Trophoblast cell (in vitro differentiated cells and primary cell): ENCODE measurements around the gene RNFT2.

Experiments
- DNase-seq, 2 donors: peaks; one replicate each; pipeline ENCODE4 v3.0.0-alpha.2; 2016
- H2AFZ ChIP-seq: 2 replicates; pipeline ENCODE4 v1.6.1; 2013; ENCODE audit warnings: low read length, moderate library complexity, mild to moderate bottlenecking; ENCODE audit not compliant: insufficient read depth, poor library complexity
- H2AK5ac ChIP-seq: 2 replicates; pipeline ENCODE4 v1.6.1; 2013; ENCODE audit warnings: mild to moderate bottlenecking, low read length
- H2BK120ac ChIP-seq: 2 replicates; pipeline ENCODE4 v1.6.1; 2013; ENCODE audit warnings: low read length, mild to moderate bottlenecking, moderate library complexity; ENCODE audit not compliant: insufficient read depth, poor library complexity
- H2BK12ac ChIP-seq: 2 replicates; pipeline ENCODE4 v1.6.1; 2013; ENCODE audit warnings: mild to moderate bottlenecking, low read length, moderate library complexity
- H2BK5ac ChIP-seq: 2 replicates; pipeline ENCODE4 v1.6.1; 2013; ENCODE audit warnings: low read length, low read depth, moderate library complexity, mild to moderate bottlenecking; ENCODE audit not compliant: poor library complexity
- H3K14ac ChIP-seq: 2 replicates; pipeline ENCODE4 v1.6.1; 2013; ENCODE audit warnings: mild to moderate bottlenecking, low read length
- H3K18ac ChIP-seq: 2 replicates; pipeline ENCODE4 v1.6.1; 2013; ENCODE audit warnings: mild to moderate bottlenecking, low read length
- H3K23ac ChIP-seq: 2 replicates; pipeline ENCODE4 v1.6.1; 2013; ENCODE audit warnings: low read length
- H3K27ac ChIP-seq: 2 replicates; pipeline ENCODE4 v1.5.1; 2013; ENCODE audit warnings: low read depth, mild to moderate bottlenecking, inconsistent platforms, low read length, moderate library complexity
- H3K27me3 ChIP-seq: 2 replicates; pipeline ENCODE4 v1.6.1; 2013; ENCODE audit warnings: inconsistent platforms, mild to moderate bottlenecking, low read length, moderate library complexity; ENCODE audit not compliant: insufficient read depth
- H3K36me3 ChIP-seq, 2 experiments: 1 replicate in 1 of 2; 2 replicates in 1 of 2; pipeline ENCODE4 v1.6.1; 2013; ENCODE audit warnings: low read length in 2 of 2, mild to moderate bottlenecking in 2 of 2, moderate library complexity in 1 of 2; ENCODE audit not compliant: insufficient read depth in 2 of 2, control insufficient read depth in 1 of 2
- H3K4ac ChIP-seq: 2 replicates; pipeline ENCODE4 v1.6.1; 2013; ENCODE audit warnings: low read depth, mild to moderate bottlenecking, low read length, moderate library complexity
- H3K4me1 ChIP-seq, 2 experiments: 1 replicate in 1 of 2; 2 replicates in 1 of 2; pipeline ENCODE4 v1.6.1; 2013; ENCODE audit warnings: low read length in 2 of 2, mild to moderate bottlenecking in 2 of 2, moderate library complexity in 1 of 2; ENCODE audit not compliant: insufficient read depth in 2 of 2, control insufficient read depth in 1 of 2
- H3K4me2 ChIP-seq: 2 replicates; pipeline ENCODE4 v1.6.1; 2013; ENCODE audit warnings: inconsistent platforms, mild to moderate bottlenecking, low read length, moderate library complexity
- H3K4me3 ChIP-seq: 2 replicates; pipeline ENCODE4 v1.5.1; 2013; ENCODE audit warnings: mild to moderate bottlenecking, low read depth, low read length, inconsistent platforms
- H3K79me1 ChIP-seq: one replicate; pipeline ENCODE4 v1.6.1; 2013; ENCODE audit warnings: low read length
- H3K79me2 ChIP-seq: 2 replicates; pipeline ENCODE4 v1.6.1; 2013; ENCODE audit warnings: low read length, mild to moderate bottlenecking; ENCODE audit not compliant: control insufficient read depth, insufficient read depth, poor library complexity
- H3K9ac ChIP-seq: 2 replicates; pipeline ENCODE4 v1.6.1; 2013; ENCODE audit warnings: mild to moderate bottlenecking, low read length
- H3K9me3 ChIP-seq: 2 replicates; pipeline ENCODE4 v1.6.1; 2013; ENCODE audit warnings: low read depth, mild to moderate bottlenecking, control low read depth, inconsistent platforms, low read length; ENCODE audit not compliant: insufficient read depth
- H4K12ac ChIP-seq: 2 replicates; pipeline ENCODE4 v1.6.1; 2013; ENCODE audit warnings: low read depth, mild to moderate bottlenecking, low read length, moderate library complexity
- H4K8ac ChIP-seq: 2 replicates; pipeline ENCODE4 v1.6.1; 2013; ENCODE audit warnings: low read depth, mild to moderate bottlenecking, low read length, moderate library complexity
- H4K91ac ChIP-seq: one replicate; pipeline ENCODE4 v1.6.1; 2013; ENCODE audit warnings: low read depth, mild to moderate bottlenecking, low read length, moderate library complexity
- WGBS: extraction: QIAGEN DNeasy Blood & Tissue Kit; methylation state at CpG from one replicate; pipeline ENCODE4 v1.1.7; 2013; ENCODE audit warnings: missing lambda C conversion rate; ENCODE audit not compliant: insufficient read length, insufficient coverage; ENCODE audit errors: extremely low coverage; 5-methylcytosine and 5-hydroxymethylcytosine counted together

Gene RNFT2

GRCh38 chr12:116833474-116833873 lies 95.4 kb downstream of the RNFT2 start:
- H3K23ac ChIP-seq: no peak overlapping the region
- no peaks in the 10 kb centered on the region for H3K36me3 ChIP-seq
- no peak overlapping the region for H3K4me3 ChIP-seq
- H3K4me1 ChIP-seq: no peaks in the 10 kb centered on the region
- no peak for DNase-seq
- no peak overlapping the region for H4K8ac ChIP-seq
- no peak overlapping the region for H2AK5ac ChIP-seq
- no peak overlapping the region for H2BK120ac ChIP-seq
- no peaks in the 10 kb centered on the region for H3K27me3 ChIP-seq
- no CpG with 5 or more reads among the region's 10 CpGs for WGBS
- no peaks in the 10 kb centered on the region for H3K79me2 ChIP-seq
- no peak overlapping the region for H3K27ac ChIP-seq
- H3K79me1 ChIP-seq: no peaks in the 10 kb centered on the region
- no peak overlapping the region for H3K4me2 ChIP-seq
- H3K14ac ChIP-seq: no peak overlapping the region
- no peaks in the 10 kb centered on the region for H3K9me3 ChIP-seq
- H2BK12ac ChIP-seq: no peak overlapping the region
- no peak overlapping the region for H2AFZ ChIP-seq
- H4K12ac ChIP-seq: no peak overlapping the region
- no peak overlapping the region for H4K91ac ChIP-seq
- no peak overlapping the region for H3K9ac ChIP-seq
- no peak overlapping the region for H2BK5ac ChIP-seq
- no peak overlapping the region for H3K4ac ChIP-seq
- no peak overlapping the region for H3K18ac ChIP-seq

GRCh38 chr12:116835484-116835883 lies 97.4 kb downstream of the RNFT2 start:
- H2BK120ac ChIP-seq: no peak overlapping the region
- H3K4me1 ChIP-seq: no peaks in the 10 kb centered on the region
- WGBS: no CpG with 5 or more reads among the region's 1 CpG
- H4K91ac ChIP-seq: no peak overlapping the region
- no peak overlapping the region for H3K27ac ChIP-seq
- no peak overlapping the region for H4K8ac ChIP-seq
- no peak overlapping the region for H3K23ac ChIP-seq
- H2AFZ ChIP-seq: no peak overlapping the region
- no peaks in the 10 kb centered on the region for H3K79me1 ChIP-seq
- no peak overlapping the region for H3K4ac ChIP-seq
- DNase-seq: no peak
- no peak overlapping the region for H3K18ac ChIP-seq
- no peaks in the 10 kb centered on the region for H3K36me3 ChIP-seq
- no peak overlapping the region for H3K14ac ChIP-seq
- H3K9me3 ChIP-seq: no peaks in the 10 kb centered on the region
- no peak overlapping the region for H2BK5ac ChIP-seq
- H2BK12ac ChIP-seq: no peak overlapping the region
- no peaks in the 10 kb centered on the region for H3K79me2 ChIP-seq
- no peaks in the 10 kb centered on the region for H3K27me3 ChIP-seq
- H3K9ac ChIP-seq: no peak overlapping the region
- H4K12ac ChIP-seq: no peak overlapping the region
- H2AK5ac ChIP-seq: no peak overlapping the region
- no peak overlapping the region for H3K4me3 ChIP-seq
- H3K4me2 ChIP-seq: no peak overlapping the region

- H2AFZ ChIP-seq: no peak overlapping the region
- H3K27ac ChIP-seq: no peak overlapping the region
- no peak overlapping the region for H3K23ac ChIP-seq
- H3K9me3 ChIP-seq: no peaks in the 10 kb centered on the region
- H3K79me2 ChIP-seq: no peaks in the 10 kb centered on the region
- no peaks in the 10 kb centered on the region for H3K4me1 ChIP-seq
- H4K8ac ChIP-seq: no peak overlapping the region
- H2BK5ac ChIP-seq: no peak overlapping the region
- no peak overlapping the region for H3K4me2 ChIP-seq
- no CpG with 5 or more reads among the region's 9 CpGs for WGBS
- no peak overlapping the region for H3K18ac ChIP-seq
- DNase-seq: no peak
- no peaks in the 10 kb centered on the region for H3K27me3 ChIP-seq
- no peak overlapping the region for H3K4me3 ChIP-seq
- H4K91ac ChIP-seq: no peak overlapping the region
- no peak overlapping the region for H3K4ac ChIP-seq
- no peak overlapping the region for H4K12ac ChIP-seq
- no peak overlapping the region for H3K9ac ChIP-seq
- H2BK12ac ChIP-seq: no peak overlapping the region
- no peak overlapping the region for H2BK120ac ChIP-seq
- H2AK5ac ChIP-seq: no peak overlapping the region
- no peaks in the 10 kb centered on the region for H3K36me3 ChIP-seq
- H3K79me1 ChIP-seq: no peaks in the 10 kb centered on the region
- H3K14ac ChIP-seq: no peak overlapping the region
These were observed 99.0 kb downstream of the RNFT2 start for GRCh38 chr12:116837097-116837496.

DNA sequence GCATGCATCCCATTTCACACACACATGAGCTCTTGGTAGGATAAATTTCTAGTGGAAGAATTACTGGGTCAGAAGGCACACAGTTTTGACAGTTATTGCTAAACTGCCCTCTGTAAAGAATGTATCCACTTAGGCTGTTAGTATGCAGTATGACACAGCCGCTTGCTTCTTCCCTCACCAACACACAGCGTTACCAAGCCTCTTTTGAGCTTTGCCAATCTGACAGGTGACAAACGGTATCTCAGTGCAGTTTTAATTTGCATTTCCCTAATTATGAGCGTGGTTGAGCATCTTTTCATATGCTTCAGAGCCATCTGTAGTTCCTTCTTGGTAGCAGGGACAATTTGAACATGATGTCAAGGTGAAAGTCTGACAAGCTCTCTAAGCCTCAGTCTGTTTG lies 100.2 kb downstream of the RNFT2 start:
- H3K9ac ChIP-seq: no peak overlapping the region
- H3K14ac ChIP-seq: no peak overlapping the region
- no peak for DNase-seq
- no peak overlapping the region for H3K27ac ChIP-seq
- no peaks in the 10 kb centered on the region for H3K79me2 ChIP-seq
- no peaks in the 10 kb centered on the region for H3K4me1 ChIP-seq
- H3K4me2 ChIP-seq: no peak overlapping the region
- H3K4me3 ChIP-seq: no peak overlapping the region
- no peak overlapping the region for H2BK5ac ChIP-seq
- H2BK12ac ChIP-seq: no peak overlapping the region
- no CpG with 5 or more reads among the region's 4 CpGs for WGBS
- no peak overlapping the region for H3K18ac ChIP-seq
- H4K12ac ChIP-seq: no peak overlapping the region
- H3K4ac ChIP-seq: no peak overlapping the region
- H3K36me3 ChIP-seq: no peaks in the 10 kb centered on the region
- no peaks in the 10 kb centered on the region for H3K27me3 ChIP-seq
- H2BK120ac ChIP-seq: no peak overlapping the region
- no peak overlapping the region for H2AK5ac ChIP-seq
- H2AFZ ChIP-seq: no peak overlapping the region
- H3K79me1 ChIP-seq: no peaks in the 10 kb centered on the region
- H3K23ac ChIP-seq: no peak overlapping the region
- H3K9me3 ChIP-seq: no peaks in the 10 kb centered on the region
- H4K91ac ChIP-seq: no peak overlapping the region
- no peak overlapping the region for H4K8ac ChIP-seq
